Peyer's patch (tissue), 4 donors: Measurements from ENCODE around the gene ZNF385D. TPM values are rescaled to one million over a fixed set of nuclear protein-coding genes. Genes with fewer than 3 reads are reported as not detected.
A peak's percentile ranks its signal among the peaks of the same experiment; 100 is the strongest.

ENCODE experiments used
- DNase-seq, 3 donors: peaks; one replicate each; pipeline ENCODE4 v3.0.0-alpha.2; 2017 to 2019
- H3K27ac ChIP-seq, 4 donors: fragments of 200-600 bp; sonication (generic); one replicate each; pipeline ENCODE4 v1.5.1; 2016 to 2019
- H3K27me3 ChIP-seq, 2 donors: fragments of 200-600 bp; sonication (generic); one replicate each; pipeline ENCODE4 v1.5.1; 2019
- H3K36me3 ChIP-seq, 3 donors: fragments of 200-600 bp; sonication (generic); one replicate each; pipeline ENCODE4 v1.5.1; 2016 to 2019
- H3K4me1 ChIP-seq, 4 donors: fragments of 200-600 bp; sonication (generic); one replicate each; pipeline ENCODE4 v1.5.1; 2016 to 2019
- H3K4me3 ChIP-seq, 4 donors: fragments of 200-600 bp; sonication (generic); 1 replicate in 3 of 4; 2 replicates in 1 of 4; pipeline ENCODE4 v1.5.1; 2016 to 2019; ENCODE audit warnings: mild to moderate bottlenecking in 1 of 4
- H3K9me3 ChIP-seq, 4 donors: fragments of 200-600 bp; sonication (generic); one replicate each; pipeline ENCODE4 v1.5.1; 2016 to 2019; ENCODE audit warnings: mild to moderate bottlenecking in 1 of 4
- CTCF ChIP-seq, 6 experiments: fragments of 450-650 bp in 4 of 6; fragments of 200-600 bp in 2 of 6; sonication (generic) in 1 of 6; IDR thresholded peaks; one replicate each; pipeline ENCODE4 v1.5.1; 2017 to 2019; ENCODE audit warnings: antibody characterized with exemption in 6 of 6, mild to moderate bottlenecking in 3 of 6, moderate library complexity in 1 of 6
- POLR2A ChIP-seq, 2 donors: fragments of 450-650 bp; IDR thresholded peaks; one replicate each; pipeline ENCODE4 v1.5.1; 2017; ENCODE audit warnings: antibody characterized with exemption in 2 of 2, mild to moderate bottlenecking in 2 of 2, moderate library complexity in 2 of 2
- total RNA-seq, 4 donors: library from RNA; depleted of rRNA; stranded (reverse); fragments of >200 nt; gene quantifications; one replicate each; pipeline ENCODE4 v1.1.0, GENCODE V29; 2016

ZNF385D gene
- total RNA-seq, 4 donors from 2014 or later = 1.1 to 3.3 (median 1.8) TPM

GRCh38 chr3:21755896-21756295 is 4.9 kb upstream of the ZNF385D start:
- Histone ChIP-seq H3K9me3 (no peaks in the 10 kb centered on the region), H3K36me3 (no peaks in the 10 kb centered on the region), H3K27me3 (no peaks in the 10 kb centered on the region), H3K4me3 (no peak overlapping the region), H3K4me1 (no peaks in the 10 kb centered on the region), H3K27ac (no peak overlapping the region)
- no peak for DNase-seq
- TF ChIP-seq POLR2A (IDR thresholded peaks at IDR 0.05) (no peak), CTCF (IDR thresholded peaks at IDR 0.05) (no peak)

- H3K27me3 ChIP-seq = no peaks in the 10 kb centered on the region
- H3K9me3 ChIP-seq = no peaks in the 10 kb centered on the region
- no peaks in the 10 kb centered on the region for H3K4me1 ChIP-seq
- no peaks in the 10 kb centered on the region for H3K36me3 ChIP-seq
- DNase-seq = no peak
- TF ChIP-seq CTCF (IDR thresholded peaks at IDR 0.05) = no peak
- no peak for TF ChIP-seq POLR2A (IDR thresholded peaks at IDR 0.05)
- no peak overlapping the region for H3K27ac ChIP-seq
- H3K4me3 ChIP-seq = no peak overlapping the region
Measured at GRCh38 chr3:21754839-21755238, 3.8 kb upstream of the ZNF385D start.

GRCh38 chr3:21752749-21753347 is 1.8 kb upstream of the ZNF385D start:
- H3K4me3 ChIP-seq = no peak overlapping the region
- DNase-seq = no peak

GRCh38 chr3:21751886-21752285 is 876 bp upstream of the ZNF385D start:
- Histone ChIP-seq H3K9me3 (no peaks in the 10 kb centered on the region), H3K27ac (no peak overlapping the region), H3K4me3 (no peak overlapping the region), H3K27me3 (no peaks in the 10 kb centered on the region), H3K36me3 (no peaks in the 10 kb centered on the region), H3K4me1 (no peaks in the 10 kb centered on the region)
- no peak for DNase-seq
- TF ChIP-seq POLR2A (IDR thresholded peaks at IDR 0.05) = no peak
- TF ChIP-seq CTCF (IDR thresholded peaks at IDR 0.05) = no peak

More at GRCh38 chr3:21752749-21753347, 1.8 kb upstream of the ZNF385D start:
- Histone ChIP-seq H3K36me3 (no peaks in the 10 kb centered on the region), H3K27ac (no peak overlapping the region), H3K9me3 (no peaks in the 10 kb centered on the region), H3K4me1 (no peaks in the 10 kb centered on the region), H3K27me3 (no peaks in the 10 kb centered on the region)
- TF ChIP-seq CTCF (IDR thresholded peaks at IDR 0.05) (peak in 2 of 6 experiments; percentile 5 to 16), POLR2A (IDR thresholded peaks at IDR 0.05) (no peak)

GRCh38 chr3:21750080-21750696 is 822 bp downstream of the ZNF385D start:
- no peak overlapping the region for H3K27ac ChIP-seq
- no peaks in the 10 kb centered on the region for H3K36me3 ChIP-seq
- no peaks in the 10 kb centered on the region for H3K4me1 ChIP-seq
- no peaks in the 10 kb centered on the region for H3K27me3 ChIP-seq
- no peaks in the 10 kb centered on the region for H3K9me3 ChIP-seq
- H3K4me3 ChIP-seq = peak overlapping the region in 2 of 4 donors; percentile 15 to 38
- DNase-seq = no peak
- TF ChIP-seq CTCF (IDR thresholded peaks at IDR 0.05) (no peak), POLR2A (IDR thresholded peaks at IDR 0.05) (no peak)
